Effector memory CD4-positive, alpha-beta T cell (primary cell): ENCODE data around the gene SPATA25.
"Not testable (repeated sequence)": the region's sequence is repeated elsewhere in the genome, so short reads cannot be mapped to it uniquely, and the experiment has no call there.

Source experiments
- DNase-seq, 3 donors: peaks; one replicate each; pipeline ENCODE4 v3.0.0-alpha.2; 2020
- H3K27ac ChIP-seq: 2 replicates; pipeline ENCODE4 v1.7.0; 2013; ENCODE audit warnings: mild to moderate bottlenecking, low read length, moderate library complexity; ENCODE audit not compliant: insufficient read depth, poor library complexity, severe bottlenecking
- H3K27me3 ChIP-seq: replicated peaks from 2 replicates; pipeline ENCODE4 v1.7.0; 2013; ENCODE audit warnings: mild to moderate bottlenecking, low read length; ENCODE audit not compliant: insufficient read depth, control insufficient read depth, poor library complexity, severe bottlenecking
- H3K36me3 ChIP-seq: 2 replicates; pipeline ENCODE4 v1.7.0; 2013; ENCODE audit warnings: mild to moderate bottlenecking, low read length, moderate library complexity; ENCODE audit not compliant: control insufficient read depth, insufficient read depth
- H3K4me1 ChIP-seq: 2 replicates; pipeline ENCODE4 v1.7.0; 2013; ENCODE audit warnings: low read length, mild to moderate bottlenecking; ENCODE audit not compliant: control insufficient read depth, insufficient read depth, poor library complexity, severe bottlenecking
- H3K4me3 ChIP-seq: 2 replicates; pipeline ENCODE4 v1.7.0; 2013; ENCODE audit warnings: low read length, low read depth, mild to moderate bottlenecking; ENCODE audit not compliant: insufficient read depth, poor library complexity, severe bottlenecking
- H3K9me3 ChIP-seq: 2 replicates; pipeline ENCODE4 v1.7.0; 2013; ENCODE audit warnings: mild to moderate bottlenecking, low read length, moderate library complexity; ENCODE audit not compliant: control insufficient read depth

SPATA25 gene

DNA sequence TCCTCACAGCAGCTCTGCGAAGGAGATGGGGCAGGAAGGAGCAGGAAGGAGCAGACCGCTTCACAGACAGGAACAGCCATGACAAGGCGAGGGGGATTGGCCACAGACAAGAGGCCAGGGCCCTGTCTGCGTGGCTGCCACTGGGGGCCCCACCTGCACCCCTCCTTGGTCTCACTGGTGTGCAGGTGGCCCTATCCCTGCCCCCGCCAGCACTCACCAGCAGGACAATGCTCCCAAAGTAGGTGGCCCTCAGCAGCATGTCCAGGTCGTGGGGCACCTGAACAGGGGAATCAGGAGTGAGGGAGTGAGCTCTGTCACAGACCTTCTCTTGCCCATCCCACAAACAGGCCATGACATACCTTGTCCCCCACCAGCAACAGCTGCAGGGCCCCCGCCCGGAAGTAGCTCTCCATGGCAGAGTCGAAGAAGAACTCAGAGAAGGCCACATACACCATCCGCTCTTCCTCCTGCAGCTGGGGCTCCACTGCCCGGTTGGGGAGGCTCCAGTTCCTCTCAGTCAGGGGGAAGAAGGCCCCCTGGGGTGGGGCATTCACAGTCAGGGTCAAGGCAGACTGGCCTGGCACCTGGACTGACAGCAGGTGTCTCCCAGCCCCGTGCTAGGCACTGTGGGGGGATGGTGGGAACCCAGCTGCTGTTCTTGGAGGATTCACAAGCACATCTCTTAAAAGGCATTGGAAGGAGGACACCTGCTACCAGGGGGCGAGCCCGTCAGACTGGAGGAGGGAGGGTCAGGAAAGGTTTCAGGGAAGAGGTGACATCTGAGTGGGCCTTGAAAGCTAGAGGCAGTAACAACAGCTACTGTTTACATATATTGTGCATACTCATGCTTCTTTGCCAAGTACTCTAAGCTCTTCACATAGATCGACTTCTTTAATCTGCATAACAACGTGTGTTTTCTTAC is 17.4 kb upstream of the SPATA25 start:
- H3K4me1 ChIP-seq = no peaks in the 10 kb centered on the region
- no peak for DNase-seq
- H3K27me3 ChIP-seq = no peaks in the 10 kb centered on the region
- no peak overlapping the region for H3K27ac ChIP-seq
- H3K4me3 ChIP-seq = no peak overlapping the region
- H3K36me3 ChIP-seq = no peaks in the 10 kb centered on the region
- no peaks in the 10 kb centered on the region for H3K9me3 ChIP-seq

DNA sequence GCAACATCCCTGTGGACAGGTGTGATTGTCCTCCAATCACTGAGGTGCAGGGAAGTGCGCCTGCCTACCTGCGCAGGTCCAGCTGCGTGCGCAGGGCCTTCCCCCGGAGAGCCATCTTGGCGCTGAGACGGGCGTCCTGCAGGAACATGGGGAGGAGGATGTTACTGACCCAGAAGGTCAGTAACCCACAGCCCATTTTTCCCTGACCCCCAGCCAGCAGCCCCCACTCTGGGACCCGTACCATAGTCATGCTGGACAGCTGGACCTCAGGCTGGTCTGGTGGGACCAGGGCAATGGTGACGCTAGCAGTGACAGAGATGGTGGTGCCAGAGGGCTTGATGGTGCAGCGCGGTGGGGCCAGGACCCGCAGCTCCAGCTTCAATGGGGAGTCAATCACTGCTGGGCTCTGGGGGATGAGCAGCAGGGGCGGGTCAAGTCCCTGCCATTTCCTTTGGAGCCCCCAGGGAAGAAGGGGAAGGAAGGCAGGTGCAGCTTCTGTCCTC is 14.8 kb upstream of the SPATA25 start:
- H3K36me3 ChIP-seq = peaks cover 17% of the 10 kb centered on the region
- H3K9me3 ChIP-seq = no peaks in the 10 kb centered on the region
- no peaks in the 10 kb centered on the region for H3K4me1 ChIP-seq
- H3K27me3 ChIP-seq = no peaks in the 10 kb centered on the region
- no peak for DNase-seq
- H3K27ac ChIP-seq = no peak overlapping the region
- H3K4me3 ChIP-seq = no peak overlapping the region

DNA sequence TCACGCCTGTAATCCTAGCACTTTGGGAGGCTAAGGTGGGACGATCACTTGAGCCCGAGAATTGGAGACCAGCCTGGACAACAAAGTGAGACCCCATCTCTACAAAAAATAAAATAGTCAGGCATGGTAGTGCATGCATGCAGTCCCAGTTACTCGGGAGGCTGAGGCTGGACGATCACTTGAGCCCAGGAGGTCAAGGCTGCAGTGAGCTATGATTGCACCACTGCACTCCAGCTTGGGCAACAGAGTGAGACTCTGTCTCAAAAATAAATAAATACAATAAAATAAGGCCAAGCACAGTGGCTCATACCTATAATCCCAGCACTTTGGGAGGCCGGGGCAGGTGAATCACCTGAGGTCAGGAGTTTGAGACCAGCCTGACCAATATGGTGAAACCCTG is 13.9 kb upstream of the SPATA25 start:
- not testable (repeated sequence) for H3K27ac ChIP-seq, H3K4me3 ChIP-seq, H3K9me3 ChIP-seq, DNase-seq, H3K27me3 ChIP-seq, H3K4me1 ChIP-seq
- peaks cover 23% of the 10 kb centered on the region for H3K36me3 ChIP-seq

DNA sequence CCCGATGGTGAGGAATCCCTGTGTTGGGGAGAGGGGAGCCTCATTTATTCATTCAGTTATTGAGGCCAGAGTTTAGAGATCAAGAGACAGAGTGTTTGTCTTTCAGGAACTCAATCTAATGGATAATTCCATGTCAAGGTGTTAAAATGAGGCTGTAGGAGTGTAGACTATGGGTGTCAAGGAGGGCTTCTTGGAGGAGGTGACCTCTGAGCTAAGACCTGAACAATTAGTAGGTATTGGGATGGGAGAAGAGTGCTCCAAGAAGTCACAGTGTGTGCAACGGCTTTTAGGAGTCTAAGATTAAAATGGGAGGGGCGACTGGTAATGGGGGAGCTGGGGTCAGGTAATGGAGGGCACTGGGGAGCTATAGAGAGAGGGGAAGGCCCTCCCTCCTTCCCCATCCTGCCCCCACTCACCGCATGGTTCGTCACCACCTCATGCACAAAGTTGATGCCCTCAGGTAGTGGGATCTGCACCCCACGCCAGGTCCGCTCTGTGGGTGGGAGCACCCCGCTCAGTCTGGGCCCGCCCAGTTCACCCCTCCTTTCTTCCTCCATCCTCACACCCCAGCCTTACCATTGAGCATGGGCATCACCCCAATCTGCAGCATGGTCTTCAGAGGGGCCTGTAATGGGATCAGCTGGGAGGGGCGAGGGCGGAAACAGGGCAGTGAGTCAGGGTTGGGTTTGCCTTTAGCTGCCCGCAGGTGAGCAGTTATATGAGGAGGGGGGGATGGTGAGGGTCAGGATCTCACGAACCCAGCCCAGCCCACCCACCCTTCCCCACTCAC is 11.8 kb upstream of the SPATA25 start:
- Histone ChIP-seq H3K27ac (no peak overlapping the region), H3K36me3 (peaks cover 30% of the 10 kb centered on the region), H3K9me3 (no peaks in the 10 kb centered on the region), H3K4me1 (no peaks in the 10 kb centered on the region), H3K4me3 (no peak overlapping the region), H3K27me3 (no peaks in the 10 kb centered on the region)
- DNase-seq = no peak

DNA sequence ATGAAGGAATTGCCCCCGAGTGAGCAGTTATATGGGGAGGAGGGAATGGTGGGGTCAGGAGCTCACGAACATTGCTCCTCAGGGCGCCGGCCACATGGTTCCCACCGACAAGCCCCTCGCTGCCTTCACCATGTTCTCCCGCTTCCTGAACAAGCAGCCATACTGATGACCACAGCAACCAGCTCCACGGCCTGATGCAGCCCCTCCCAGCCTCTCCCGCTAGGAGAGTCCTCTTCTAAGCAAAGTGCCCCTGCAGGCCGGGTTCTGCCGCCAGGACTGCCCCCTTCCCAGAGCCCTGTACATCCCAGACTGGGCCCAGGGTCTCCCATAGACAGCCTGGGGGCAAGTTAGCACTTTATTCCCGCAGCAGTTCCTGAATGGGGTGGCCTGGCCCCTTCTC is 10.9 kb upstream of the SPATA25 start:
- Histone ChIP-seq H3K4me1 (no peaks in the 10 kb centered on the region), H3K9me3 (no peaks in the 10 kb centered on the region), H3K27ac (no peak overlapping the region), H3K36me3 (peaks cover 30% of the 10 kb centered on the region), H3K27me3 (no peaks in the 10 kb centered on the region), H3K4me3 (no peak overlapping the region)
- no peak for DNase-seq

DNA sequence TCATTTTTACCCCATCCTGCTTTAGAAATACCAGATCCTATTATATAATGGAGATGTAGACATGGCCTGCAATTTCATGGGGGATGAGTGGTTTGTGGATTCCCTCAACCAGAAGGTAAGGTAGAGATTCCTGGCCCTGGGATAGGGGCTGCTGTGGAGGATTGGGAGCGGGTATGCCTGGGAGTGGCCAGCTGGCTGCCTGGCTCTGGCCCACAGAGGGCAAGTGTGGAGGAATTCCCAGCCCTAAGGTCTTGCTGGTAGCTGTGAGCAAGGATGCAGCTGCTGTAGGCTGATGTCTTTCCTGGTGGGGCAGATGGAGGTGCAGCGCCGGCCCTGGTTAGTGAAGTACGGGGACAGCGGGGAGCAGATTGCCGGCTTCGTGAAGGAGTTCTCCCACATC is 10.3 kb upstream of the SPATA25 start:
- no peaks in the 10 kb centered on the region for H3K9me3 ChIP-seq
- H3K36me3 ChIP-seq = peaks cover 30% of the 10 kb centered on the region
- no peak for DNase-seq
- H3K4me3 ChIP-seq = no peak overlapping the region
- H3K27me3 ChIP-seq = no peaks in the 10 kb centered on the region
- no peaks in the 10 kb centered on the region for H3K4me1 ChIP-seq
- no peak overlapping the region for H3K27ac ChIP-seq

DNA sequence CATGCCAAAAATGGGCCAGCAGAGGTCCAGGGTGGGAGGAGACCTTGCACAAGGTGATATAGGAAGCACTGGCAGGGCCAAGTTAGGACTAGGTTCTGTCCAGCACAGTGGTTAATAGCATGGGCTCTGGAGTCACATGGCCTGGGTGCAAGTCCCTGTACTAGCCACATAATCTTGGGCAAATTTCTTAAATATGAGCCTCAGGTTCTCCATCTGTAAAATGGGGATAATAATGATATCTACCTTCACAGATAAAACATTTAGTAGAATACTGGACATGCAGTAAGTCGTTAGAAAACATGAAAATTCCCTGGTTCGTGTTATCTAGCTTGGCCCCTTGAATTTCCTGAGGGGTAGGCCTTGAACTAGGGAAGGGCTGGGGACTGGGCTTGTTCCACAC is 9.9 kb upstream of the SPATA25 start:
- H3K4me1 ChIP-seq = peaks cover 1% of the 10 kb centered on the region
- no peaks in the 10 kb centered on the region for H3K27me3 ChIP-seq
- peaks cover 30% of the 10 kb centered on the region for H3K36me3 ChIP-seq
- DNase-seq = no peak
- H3K27ac ChIP-seq = no peak overlapping the region
- H3K4me3 ChIP-seq = no peak overlapping the region
- no peaks in the 10 kb centered on the region for H3K9me3 ChIP-seq

DNA sequence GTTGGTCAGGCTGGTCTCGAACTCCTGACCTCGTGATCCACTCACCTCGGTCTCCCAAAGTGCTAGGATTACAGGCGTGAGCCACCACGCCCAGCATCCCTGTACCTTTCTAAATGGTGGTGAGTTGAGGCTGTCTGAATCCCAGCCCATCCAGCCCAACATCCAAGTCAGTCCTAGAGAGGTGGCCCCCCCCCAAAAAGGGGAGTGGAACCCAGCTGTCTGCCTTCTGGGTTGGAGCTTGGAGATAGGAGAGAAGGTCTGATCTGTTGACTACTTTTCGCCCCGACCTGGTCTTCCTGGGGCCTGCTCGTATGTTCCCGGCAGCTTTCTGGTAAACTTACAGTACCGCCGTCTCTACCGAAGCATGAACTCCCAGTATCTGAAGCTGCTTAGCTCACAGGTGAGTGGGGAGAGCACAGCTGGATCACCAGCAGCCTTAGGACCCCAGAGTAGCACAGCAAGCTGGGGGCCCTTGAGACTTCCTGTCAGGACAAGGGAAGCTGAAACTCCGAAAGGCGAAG is 9.3 kb upstream of the SPATA25 start:
- DNase-seq = no peak
- Histone ChIP-seq H3K4me3 (no peak overlapping the region), H3K4me1 (peaks cover 7% of the 10 kb centered on the region), H3K27me3 (no peaks in the 10 kb centered on the region), H3K36me3 (peaks cover 30% of the 10 kb centered on the region), H3K27ac (no peak overlapping the region), H3K9me3 (no peaks in the 10 kb centered on the region)

DNA sequence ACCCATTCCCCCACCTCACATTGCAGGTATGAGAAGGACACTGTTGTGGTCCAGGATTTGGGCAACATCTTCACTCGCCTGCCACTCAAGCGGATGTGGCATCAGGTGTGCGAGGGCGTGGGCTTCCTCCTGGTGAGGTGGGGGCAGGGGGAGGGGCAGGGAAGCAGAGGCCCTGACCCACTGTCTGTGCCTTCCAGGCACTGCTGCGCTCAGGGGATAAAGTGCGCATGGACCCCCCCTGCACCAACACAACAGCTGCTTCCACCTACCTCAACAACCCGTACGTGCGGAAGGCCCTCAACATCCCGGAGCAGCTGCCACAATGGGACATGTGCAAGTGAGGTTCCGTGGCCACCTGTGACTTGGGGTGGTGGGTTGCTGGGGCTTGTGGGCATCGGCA is 7.4 kb upstream of the SPATA25 start:
- peaks cover 14% of the 10 kb centered on the region for H3K4me1 ChIP-seq
- no peak overlapping the region for H3K4me3 ChIP-seq
- DNase-seq = no peak
- H3K27ac ChIP-seq = no peak overlapping the region
- no peaks in the 10 kb centered on the region for H3K9me3 ChIP-seq
- no peaks in the 10 kb centered on the region for H3K27me3 ChIP-seq
- peaks cover 30% of the 10 kb centered on the region for H3K36me3 ChIP-seq

DNA sequence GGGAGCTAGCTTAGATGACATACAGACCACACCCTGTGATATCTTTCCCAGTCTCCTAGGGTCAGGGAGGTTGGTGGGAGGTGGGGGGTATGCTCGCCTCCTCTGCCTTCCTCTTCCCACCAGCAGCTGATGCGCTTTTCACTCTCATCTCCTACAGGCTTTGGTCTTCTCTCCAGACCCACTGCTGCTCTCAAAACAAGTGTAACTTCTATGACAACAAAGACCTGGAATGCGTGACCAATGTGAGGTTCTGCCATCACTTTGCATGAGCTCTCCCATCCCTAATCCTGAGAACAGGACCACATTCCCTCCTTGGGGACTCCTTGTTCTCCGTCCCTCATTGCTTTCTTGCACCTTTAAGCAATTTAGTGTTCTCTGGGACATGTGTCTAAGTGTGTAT is 6.4 kb upstream of the SPATA25 start:
- no peak overlapping the region for H3K27ac ChIP-seq
- no peaks in the 10 kb centered on the region for H3K9me3 ChIP-seq
- H3K36me3 ChIP-seq = peaks cover 27% of the 10 kb centered on the region
- H3K4me1 ChIP-seq = peaks cover 14% of the 10 kb centered on the region
- no peak overlapping the region for H3K4me3 ChIP-seq
- H3K27me3 ChIP-seq = no peaks in the 10 kb centered on the region
- no peak for DNase-seq
